ENCODE results near the gene ERF. TPM values are rescaled to one million over a fixed set of nuclear protein-coding genes. Genes with fewer than 3 reads are reported as not detected.

ERF gene
- 51.6 TPM for total RNA-seq

DNA sequence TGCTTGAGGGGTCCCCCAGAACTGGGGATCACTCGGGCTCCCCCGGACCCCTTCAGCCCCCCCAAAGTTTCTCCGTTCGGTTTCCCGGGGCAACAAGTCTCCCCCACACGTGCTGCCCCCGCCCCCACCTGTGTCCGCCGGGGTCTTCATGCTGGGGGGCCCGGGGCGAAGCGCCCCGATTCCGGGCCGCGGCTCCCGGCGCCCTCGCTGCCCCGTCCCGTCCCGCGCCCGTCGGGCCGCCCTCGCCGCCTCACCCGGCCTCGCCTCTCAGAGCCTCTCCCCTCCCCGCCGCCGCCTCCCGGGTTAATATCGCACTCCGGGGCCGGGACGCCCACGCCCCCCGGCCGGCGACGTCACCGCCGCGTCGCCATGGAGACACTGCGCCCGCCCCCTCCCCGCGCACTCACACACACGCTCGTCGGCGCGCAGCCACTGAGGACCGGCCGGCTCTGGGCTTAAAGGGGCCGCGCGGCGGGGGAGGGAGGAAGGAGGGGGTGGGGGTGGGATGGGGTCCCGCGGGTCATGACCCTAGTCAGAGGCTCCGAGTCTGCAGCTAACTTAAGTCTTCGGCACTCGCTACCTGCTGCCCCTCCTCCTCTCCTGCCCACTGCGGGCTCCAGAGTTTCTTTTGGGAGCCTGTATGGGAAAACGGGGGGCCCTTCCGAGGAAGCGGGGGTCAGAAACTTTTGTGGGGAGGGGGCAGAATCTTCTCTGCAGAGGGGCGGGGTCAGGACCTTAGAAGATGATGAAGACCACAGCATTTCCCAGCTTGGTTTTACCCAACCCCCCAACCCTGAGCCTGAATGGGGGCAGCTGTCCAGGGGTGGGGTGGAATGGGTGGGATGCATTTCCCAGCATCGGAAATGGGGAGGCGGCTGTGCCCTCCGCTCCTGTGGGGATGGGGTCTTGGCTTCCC, at the start of gene ERF:
Gene ERF (minus strand): TSS at position 279 of the 916 bp plus-strand sequence. CDS start 129 bp downstream, at position 150.
- peaks cover 20 to 30% of the 10 kb centered on the region in 2 donors for H3K4me1 ChIP-seq
- TF ChIP-seq, protein P1, sequence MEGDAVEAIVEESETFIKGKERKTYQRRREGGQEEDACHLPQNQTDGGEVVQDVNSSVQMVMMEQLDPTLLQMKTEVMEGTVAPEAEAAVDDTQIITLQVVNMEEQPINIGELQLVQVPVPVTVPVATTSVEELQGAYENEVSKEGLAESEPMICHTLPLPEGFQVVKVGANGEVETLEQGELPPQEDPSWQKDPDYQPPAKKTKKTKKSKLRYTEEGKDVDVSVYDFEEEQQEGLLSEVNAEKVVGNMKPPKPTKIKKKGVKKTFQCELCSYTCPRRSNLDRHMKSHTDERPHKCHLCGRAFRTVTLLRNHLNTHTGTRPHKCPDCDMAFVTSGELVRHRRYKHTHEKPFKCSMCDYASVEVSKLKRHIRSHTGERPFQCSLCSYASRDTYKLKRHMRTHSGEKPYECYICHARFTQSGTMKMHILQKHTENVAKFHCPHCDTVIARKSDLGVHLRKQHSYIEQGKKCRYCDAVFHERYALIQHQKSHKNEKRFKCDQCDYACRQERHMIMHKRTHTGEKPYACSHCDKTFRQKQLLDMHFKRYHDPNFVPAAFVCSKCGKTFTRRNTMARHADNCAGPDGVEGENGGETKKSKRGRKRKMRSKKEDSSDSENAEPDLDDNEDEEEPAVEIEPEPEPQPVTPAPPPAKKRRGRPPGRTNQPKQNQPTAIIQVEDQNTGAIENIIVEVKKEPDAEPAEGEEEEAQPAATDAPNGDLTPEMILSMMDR (IDR thresholded peaks at IDR 0.05) = no peak
- intact Hi-C loops (cut with DNase I) = loop anchor here (1.0 kb wide), 1 partner anchor 13 kb away; no protein-coding TSS in a partner anchor

DNA sequence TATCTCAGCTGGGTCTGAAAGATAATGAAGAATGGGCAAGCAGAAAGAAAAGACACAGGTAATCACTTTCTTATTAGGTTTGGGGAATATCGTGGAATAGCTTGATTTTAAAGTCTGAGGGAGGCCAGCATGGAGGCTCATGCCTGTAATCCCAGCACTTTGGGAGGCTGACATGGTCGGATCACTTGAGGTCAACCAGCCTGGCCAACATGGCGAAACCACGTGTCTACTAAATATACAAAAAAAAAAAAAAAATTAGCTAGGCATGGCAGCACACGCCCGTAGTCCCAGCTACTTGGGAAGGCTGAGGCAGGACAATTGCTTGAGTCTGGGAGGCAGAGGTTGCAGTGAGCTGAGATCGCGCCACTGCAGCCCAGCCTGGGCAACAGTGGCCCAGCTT, 48.9 kb upstream of the ERF start:
- H3K36me3 ChIP-seq = no peaks in the 10 kb centered on the region
- H3K27ac ChIP-seq = no peak overlapping the region
- intact Hi-C loops (cut with DNase I) = no loop called here
- TF ChIP-seq, protein P1 (IDR thresholded peaks at IDR 0.05) = no peak
- no peaks in the 10 kb centered on the region for H3K27me3 ChIP-seq
- H3K9me3 ChIP-seq = no peaks in the 10 kb centered on the region
- H3K4me1 ChIP-seq = peaks cover 5 to 10% of the 10 kb centered on the region in 2 donors
- no peak overlapping the region for H3K4me3 ChIP-seq
- no peak for DNase-seq (ENCODE audit: low spot score in 2 of 2)

More for the DNA sequence above, at the start of gene ERF:
- H3K36me3 ChIP-seq = no peaks in the 10 kb centered on the region
- H3K27ac ChIP-seq = peak within 1 kb of the TSS; percentile 97 to 99
- DNase-seq (ENCODE audit: low spot score in 2 of 2) = peak; percentile 84 to 97
- H3K4me3 ChIP-seq = peak within 1 kb of the TSS; percentile 84 to 95
- no peaks in the 10 kb centered on the region for H3K27me3 ChIP-seq
- no peaks in the 10 kb centered on the region for H3K9me3 ChIP-seq

DNA sequence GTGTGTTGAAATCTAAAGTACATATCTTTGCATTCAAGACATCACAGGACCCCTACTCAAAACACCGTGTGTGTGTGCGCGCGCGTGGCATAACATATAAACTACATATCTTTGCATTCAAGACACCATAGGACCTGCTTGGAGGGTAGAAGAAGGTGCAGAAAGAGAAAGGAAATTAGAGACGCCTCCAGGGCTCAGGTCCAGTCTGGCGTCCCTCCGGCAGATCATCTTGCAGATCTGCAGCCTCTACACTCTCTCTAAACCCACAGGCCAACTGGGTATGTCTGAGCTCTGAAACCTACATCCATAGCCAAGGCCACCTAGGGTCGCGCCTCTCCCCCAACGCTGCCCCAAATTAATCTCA, 48.2 kb upstream of the ERF start:
- intact Hi-C loops (cut with DNase I) = no loop called here
- no peak for DNase-seq (ENCODE audit: low spot score in 2 of 2)
- TF ChIP-seq, protein P1 (IDR thresholded peaks at IDR 0.05) = no peak
- Histone ChIP-seq H3K4me1 (peaks cover 5 to 10% of the 10 kb centered on the region in 2 donors), H3K27ac (no peak overlapping the region), H3K9me3 (no peaks in the 10 kb centered on the region), H3K4me3 (peak overlapping the region in 1 of 2 donors; percentile 72), H3K36me3 (no peaks in the 10 kb centered on the region), H3K27me3 (no peaks in the 10 kb centered on the region)

DNA sequence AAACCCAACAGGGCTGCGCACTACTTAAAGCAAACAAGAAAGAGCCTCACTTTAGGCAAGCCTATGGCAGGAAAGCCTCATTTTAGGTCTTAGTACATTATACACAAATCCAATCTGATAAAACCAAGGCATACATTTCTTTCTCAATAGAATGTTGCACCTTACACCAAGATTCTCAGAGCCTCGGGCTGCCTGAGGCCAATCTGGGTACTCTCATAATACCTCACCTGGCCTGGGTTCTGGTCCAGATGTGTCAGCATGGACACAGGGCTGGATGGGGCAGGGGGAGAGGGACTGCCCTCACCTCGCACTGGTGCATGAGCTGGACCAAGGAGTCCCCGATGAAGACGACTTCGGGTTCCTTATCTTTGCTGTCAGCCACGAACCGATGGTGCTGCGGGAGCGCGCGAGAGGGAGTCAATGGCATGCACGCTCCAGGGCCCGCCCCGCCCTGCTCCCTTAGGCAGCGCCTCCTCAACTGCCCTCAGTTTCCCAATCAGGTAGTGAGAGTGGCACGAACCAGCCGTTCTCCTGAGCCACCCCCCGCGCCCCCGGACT, 46.8 kb upstream of the ERF start, which contains the start of gene PRR19:
Gene PRR19 (plus strand): TSS at position 487 of the 558 bp plus-strand sequence. CDS start 7,453 bp downstream, outside the sequence.
- DNase-seq (ENCODE audit: low spot score in 2 of 2) = no peak

DNA sequence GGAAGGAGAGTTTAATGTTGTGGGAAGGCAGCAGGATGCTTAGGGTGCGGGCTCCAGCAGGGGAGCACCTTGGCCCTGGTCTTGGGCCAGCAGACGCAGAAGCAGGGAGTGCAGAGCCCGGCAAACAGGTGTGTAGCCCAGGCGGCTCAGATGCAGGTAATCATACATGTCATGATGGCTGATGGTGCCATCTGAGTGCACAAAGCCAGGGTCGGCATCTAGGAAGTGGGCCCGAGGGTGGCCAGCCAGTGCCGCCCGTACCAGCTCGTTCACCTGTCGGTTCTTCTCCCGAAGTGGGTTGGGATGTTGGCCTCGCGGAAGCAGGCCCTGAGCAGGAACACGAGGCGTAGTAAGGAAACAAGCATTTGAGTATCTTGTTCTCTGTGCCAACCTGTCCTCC, 42.1 kb upstream of the ERF start:
- H3K4me3 ChIP-seq = no peak overlapping the region
- TF ChIP-seq, protein P1 (IDR thresholded peaks at IDR 0.05) = no peak
- peaks cover 2 to 5% of the 10 kb centered on the region in 2 donors for H3K4me1 ChIP-seq
- no peaks in the 10 kb centered on the region for H3K27me3 ChIP-seq
- DNase-seq (ENCODE audit: low spot score in 2 of 2) = no peak
- intact Hi-C loops (cut with DNase I) = loop anchor here (2.0 kb wide), 1 partner anchor 164 kb away; the partner anchor contains the start of gene POU2F2
- H3K36me3 ChIP-seq = peaks cover 34 to 36% of the 10 kb centered on the region in 2 donors
- no peaks in the 10 kb centered on the region for H3K9me3 ChIP-seq
- H3K27ac ChIP-seq = no peak overlapping the region

More for the DNA sequence above, 46.8 kb upstream of the ERF start, which contains the start of gene PRR19:
- no peaks in the 10 kb centered on the region for H3K36me3 ChIP-seq
- TF ChIP-seq, protein P1 (IDR thresholded peaks at IDR 0.05) = no peak
- H3K27me3 ChIP-seq = no peaks in the 10 kb centered on the region
- H3K27ac ChIP-seq = no peak within 1 kb of the TSS
- peak within 1 kb of the TSS; percentile 53 to 72 for H3K4me3 ChIP-seq
- peaks cover 5 to 10% of the 10 kb centered on the region in 2 donors for H3K4me1 ChIP-seq
- no peaks in the 10 kb centered on the region for H3K9me3 ChIP-seq
- intact Hi-C loops (cut with DNase I) = no loop called here

All from ascending aorta (tissue), 2 donors.